Activated CD8-positive, alpha-beta memory T cell treated with anti-CD3 and anti-CD28 coated beads, Interleukin-2, amount 50 U/mL, for 4 hours (primary cell): ENCODE data around the gene EVI5L.
"Not testable (repeated sequence)": the region's sequence is repeated elsewhere in the genome, so short reads cannot be mapped to it uniquely, and the experiment has no call there.

ENCODE experiments used
- DNase-seq: peaks from one replicate; pipeline ENCODE4 v3.0.0-alpha.2; 2020

EVI5L gene

DNA sequence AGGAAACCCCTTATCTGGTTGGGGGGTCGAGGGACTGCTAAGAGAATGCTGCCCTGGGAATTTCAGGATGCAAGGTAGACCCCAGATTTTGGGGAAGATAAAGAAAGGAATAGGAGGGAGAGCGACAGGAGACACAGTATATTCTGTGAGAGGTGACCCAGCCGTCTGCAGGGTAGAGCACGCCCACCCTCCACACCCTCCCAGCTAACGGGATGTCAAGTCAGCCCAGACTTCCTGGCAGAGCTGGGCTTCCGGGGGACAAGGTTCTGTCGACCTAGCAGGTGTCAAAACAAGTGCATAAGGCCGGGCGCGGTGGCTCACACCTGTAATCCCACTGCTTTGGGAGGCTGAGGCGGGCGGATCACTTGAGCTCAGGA lies 44.9 kb downstream of the EVI5L start:
- DNase-seq: no peak

DNA sequence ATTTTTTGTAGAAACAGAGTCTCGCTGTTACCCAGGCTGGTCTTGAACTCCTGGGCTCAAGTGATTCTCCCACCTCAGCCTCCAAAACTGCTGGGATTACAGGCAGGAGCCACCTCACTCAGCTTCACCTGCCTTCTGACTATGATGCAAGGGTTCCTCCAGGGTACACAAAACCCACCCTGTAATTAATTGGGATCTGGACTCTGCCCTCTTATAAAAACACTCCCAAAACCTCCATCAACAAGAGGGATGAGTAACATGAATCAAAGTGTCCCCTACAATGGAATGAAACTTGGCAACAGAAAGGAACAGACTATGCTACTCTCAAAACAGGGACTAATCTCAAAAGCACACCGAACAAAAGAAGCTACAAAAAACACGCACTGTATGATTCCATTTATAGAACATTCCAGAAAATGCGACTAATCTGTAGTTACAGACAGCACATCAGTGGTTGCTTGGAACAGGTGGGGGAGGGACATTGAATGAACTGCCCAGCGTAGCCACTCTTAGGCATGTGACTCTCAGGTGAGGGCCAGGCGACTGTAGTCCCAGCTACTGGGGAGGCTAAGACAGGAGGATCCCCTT lies 47.3 kb downstream of the EVI5L start:
- DNase-seq: no peak

DNA sequence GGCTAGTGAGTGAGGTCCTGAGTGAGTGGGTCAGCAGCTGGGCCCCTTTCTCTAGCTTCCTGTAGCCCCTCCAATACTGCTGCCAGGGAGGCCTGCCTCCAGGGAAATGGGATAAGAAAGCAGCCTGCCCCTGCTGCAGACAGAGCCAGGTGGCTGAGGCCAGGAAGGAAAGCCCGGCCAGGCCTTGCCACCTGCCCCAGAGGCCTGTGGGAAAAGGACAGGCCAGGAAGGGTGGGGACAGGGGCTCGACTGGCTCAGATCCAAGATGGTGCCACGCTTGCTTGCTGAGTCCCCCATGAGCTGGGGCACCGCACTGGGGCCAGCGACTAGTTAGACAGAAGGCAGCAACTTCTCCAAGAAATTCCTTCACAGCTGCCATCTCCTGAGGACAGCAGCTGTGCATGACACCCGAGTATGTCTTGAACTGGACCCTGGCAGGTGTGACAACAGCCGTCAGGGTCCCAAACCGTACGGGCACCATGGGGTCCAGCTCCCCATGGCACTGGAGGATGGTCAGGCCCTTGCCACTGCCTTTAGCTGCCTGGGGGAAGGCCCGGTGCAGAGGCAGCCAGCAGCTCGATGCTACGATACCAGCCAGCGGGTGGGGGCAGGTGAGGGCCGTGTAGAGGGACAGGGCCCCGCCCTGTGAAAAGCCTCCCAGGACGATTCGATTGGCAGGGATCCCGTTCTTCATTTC lies 49.2 kb downstream of the EVI5L start:
- DNase-seq: no peak

DNA sequence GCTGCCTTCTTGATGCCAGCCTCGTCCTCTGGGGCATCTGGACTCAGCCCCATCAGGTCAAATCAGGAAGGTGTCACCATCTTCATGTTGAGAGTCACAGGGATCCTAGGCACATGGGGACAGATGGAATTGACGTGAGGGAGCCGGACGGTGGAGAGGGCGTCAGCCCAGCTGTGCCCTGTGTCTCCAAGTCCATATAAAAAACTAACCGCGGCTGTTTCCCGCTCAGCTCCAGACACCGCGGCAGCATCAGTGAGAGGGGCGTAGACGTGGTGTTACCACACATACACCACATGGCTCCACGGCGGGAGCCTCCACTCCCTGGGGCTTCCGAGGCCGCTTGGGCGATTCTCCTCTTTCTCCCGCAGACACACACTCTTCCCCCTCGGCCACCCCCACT lies 49.8 kb downstream of the EVI5L start:
- DNase-seq: no peak

DNA sequence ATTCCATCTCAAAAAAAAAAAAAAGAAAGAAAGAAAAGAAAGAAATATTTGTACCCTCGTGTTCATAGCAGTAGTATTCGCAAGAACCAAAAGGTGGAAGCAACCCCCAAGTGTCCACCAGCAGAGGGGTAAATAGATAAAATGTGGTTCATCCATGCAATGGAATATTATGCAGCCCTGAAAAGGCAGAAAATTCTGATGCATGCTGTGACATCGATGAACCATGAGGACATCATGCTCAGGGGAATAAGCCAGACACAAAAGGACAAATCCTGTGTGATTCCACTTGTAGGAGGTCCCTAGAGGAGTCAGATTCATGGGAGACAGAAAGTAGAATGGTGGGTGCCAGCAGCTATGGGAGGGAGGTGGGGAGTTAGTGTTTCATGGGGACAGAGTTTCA lies 51.9 kb downstream of the EVI5L start:
- no peak for DNase-seq

DNA sequence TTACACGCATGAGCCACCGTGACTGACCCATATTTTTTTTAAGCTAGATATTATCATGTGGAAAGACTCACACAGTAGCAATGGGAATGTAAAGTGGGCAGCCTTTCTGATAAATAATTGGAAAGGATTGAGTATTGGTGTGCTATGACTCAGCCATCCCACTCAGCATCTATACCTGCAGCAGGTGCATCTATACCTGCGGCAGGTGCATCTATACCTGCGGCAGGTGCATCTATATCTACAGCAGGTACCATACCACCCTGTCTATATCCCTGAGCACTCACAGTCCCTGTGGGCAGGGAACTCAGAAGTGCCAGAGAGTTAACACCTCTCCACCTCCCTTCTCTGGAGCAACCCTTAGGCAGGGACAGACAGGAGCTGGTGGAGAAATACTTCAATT lies 53.1 kb downstream of the EVI5L start:
- DNase-seq: no peak

DNA sequence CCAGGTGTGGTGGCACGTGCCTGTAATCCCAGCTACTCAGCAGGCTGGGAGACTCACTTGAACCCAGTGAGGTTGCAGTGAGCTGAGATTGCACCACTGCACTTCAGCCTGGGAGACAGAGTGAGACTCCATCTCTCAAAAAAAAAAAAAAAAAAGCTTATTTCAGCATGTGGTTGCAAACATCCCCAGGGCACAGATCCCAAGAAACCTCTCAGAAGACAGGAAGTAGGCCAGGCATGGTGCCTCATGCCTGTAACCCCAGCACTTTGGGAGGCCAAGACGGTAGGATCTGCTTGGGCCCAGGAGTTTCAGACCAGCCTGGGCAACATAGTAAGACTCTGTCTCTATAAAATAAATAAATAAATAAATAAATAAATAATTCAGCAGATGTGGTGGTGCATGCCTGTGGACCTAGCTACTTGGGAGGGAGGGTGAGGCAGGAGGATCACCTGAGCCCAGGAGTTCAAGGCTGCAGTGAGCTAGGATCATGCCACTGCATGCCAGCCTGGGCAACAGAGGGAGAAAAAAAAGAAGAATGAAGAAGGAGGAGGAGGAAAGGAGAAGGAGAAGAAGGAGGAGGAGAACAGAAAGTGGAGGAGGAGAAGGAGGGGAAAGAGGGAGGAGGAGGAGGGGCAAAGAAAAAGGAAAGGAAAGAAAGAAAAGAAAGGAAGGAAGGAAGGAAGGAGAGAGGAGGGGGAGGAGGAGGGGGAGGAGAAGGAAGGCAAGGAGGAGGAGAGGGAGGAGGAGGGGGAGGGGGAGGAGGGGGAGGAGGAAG lies 54.0 kb downstream of the EVI5L start:
- no peak for DNase-seq

DNA sequence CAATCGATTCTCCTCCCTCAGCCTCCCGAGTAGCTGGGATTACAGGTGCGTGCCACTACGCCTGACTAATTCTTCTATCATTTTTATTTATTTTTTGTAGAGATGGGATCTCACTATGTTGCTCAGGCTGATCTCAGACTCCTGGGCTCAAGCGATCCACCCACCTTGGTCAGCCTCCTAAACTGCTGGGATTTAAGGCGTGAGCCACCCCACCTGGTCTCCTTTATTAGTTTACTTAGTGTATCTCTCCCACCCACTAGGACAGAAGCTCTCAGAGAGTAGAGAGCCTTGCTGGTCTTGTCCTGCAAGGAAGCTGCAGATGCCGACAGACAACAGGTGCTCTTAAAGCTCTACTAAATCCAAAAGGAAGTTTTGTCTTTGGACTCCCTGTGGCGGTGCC lies 55.8 kb downstream of the EVI5L start:
- no peak for DNase-seq

DNA sequence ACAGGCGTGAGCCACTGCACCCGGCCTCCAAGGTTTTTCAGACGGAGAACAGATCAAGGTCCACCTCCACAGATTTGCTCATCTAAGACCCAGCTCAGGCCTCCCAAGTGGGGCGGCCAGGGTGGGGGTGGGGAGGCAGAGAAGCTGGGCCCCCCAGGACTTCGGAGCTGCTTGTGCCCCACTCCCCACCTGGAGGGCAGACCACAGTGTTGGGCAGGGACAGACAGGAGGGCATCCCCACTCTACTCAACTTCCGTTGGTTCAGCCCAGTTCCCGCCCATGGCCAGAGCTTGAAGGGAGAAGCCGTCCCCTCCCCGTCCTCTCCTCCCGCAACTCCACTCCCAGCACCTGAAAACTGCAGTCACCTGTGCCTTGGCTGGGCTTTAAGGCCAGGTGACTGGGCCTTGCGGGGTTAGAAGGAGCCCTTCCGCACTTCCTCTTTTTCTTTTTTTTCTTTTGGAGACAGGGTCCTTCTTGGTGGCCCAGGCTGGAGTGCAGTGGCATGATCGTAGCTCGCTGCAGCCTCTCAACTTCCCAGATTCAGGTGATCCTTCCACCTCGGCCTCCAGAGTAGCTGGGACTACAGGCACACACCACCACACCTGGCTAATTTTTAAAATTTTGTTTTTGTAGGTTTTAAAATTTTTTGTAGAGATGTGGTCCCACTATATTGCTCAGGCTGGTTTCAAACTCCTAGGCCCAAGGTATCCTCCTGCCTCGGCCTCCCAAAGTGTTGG lies 57.6 kb downstream of the EVI5L start:
- no peak for DNase-seq

DNA sequence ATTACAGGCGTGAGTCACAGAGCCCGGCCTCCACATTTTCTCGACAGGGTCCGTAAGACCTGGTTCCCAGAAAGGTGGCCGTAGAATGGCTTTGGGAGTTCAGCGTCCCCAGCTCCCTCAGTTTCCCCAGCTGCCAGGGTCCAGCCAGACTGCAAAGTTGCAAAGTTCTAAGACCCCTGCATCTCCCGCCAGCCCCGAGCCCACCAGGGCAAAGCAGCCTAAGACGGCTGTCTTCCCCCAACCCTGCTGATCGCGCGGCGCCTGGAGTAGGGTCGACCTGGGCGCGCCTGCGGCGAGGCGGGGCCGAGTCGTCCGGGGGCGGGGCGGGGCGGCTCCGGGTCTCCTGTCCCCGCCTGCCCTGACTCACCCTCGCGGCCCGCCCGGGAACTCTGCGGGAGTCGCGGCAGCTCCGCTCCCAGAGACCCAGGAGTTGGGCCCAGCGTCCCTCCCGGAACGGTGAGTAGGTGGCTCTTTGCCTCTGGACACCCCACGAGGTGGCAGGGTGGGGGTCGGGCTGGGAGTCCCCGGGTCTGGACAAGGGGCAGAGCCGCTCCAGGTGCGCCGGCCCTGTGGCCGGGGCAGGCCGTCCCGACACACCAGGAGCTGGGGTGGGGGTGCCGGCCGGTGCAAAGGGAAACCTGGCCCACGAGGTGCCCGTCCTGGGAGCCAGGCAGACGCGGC lies 58.3 kb downstream of the EVI5L start, which contains the start of gene LRRC8E:
TSS of gene LRRC8E (plus strand) at position 366 of the 681 bp plus-strand sequence. CDS start 7,094 bp downstream, outside the sequence.
- DNase-seq: peak; percentile 48

DNA sequence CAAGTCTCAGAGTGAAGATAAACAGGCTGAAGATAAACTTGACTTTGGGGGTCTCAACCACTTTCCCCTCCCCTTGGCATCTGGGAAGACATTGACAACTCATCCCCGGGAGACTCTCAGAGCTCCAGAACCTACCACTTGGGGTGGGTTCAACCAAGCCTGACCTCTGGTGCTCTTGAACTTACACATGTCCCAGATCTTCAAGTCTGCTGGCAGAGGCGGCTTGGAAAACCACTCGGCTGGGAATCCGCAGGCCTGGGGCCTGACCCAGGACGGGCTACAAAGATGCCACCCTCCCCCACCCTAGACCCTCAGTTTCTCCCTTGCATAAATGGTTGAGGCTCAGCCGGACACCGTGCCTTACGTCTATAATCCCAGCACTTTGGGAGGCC lies 58.8 kb downstream of the EVI5L start:
- DNase-seq: no peak

DNA sequence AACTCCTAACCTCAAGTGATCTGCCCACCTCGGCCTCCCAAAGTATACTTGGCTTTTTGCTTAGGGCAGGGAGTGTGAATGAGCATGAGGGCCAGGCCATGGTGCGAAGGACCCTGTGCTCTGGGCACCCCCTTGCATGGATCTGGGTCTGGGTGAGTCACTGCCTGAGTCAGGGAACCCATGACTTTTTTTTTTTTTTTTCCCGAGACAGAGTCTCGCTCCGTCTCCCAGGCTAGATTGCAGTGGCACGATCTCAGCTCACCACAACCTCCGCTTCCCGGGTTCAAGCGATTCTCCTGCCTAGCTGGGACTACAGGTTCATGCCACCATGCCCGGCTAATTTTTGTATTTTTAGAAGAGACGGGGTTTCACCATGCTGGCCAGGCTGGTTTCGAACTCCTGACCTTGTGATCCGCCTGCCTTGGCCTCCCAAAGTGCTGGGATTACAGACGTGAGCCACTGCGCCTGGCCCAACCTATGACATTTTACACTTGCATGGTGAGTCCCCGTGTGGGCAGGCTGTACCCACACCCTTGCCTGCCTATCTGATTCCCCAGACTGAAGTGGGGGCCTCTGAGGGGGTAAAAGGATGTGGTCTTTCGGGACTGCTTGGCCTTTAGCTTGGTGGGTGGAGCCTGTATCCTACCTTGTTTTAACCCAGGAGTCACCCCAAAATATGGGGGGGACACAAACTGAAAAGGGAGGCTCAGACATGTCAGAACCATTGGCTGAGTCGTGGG lies 63.5 kb downstream of the EVI5L start:
- not testable (repeated sequence) for DNase-seq

DNA sequence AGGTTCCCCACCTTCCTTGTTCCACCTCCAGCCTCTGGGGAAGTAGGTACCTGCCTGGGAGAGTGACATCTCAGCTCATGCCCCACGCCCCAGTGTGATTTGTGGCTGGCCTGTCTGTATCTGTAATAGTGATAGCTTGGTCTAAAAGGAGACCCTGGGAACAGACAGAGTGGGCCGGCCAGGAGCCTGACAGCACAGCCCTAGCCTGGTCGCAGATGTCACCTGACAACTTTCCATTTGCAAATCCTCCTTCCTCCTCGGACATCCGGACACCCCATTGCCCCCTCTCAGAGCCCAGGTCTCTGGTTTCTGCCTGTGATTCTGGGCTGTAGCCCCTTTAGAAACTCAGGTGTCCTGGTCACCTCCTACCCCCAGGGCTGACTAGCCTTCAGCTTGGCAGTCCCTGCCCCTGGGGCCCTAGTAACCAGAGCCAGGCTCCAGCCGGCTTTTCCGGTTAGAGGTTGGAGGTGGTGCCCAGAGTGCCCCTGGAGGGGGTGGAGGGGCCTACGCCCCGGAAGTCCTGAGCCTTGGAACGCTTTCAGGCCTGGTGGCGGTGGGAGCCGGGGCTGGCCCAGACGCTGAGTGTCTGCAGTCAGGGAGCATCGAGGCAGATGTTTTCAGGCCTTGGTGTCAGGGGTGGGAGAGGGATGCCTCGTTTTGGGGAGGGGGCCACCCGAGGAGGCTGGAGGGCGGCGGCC lies 64.7 kb downstream of the EVI5L start:
- no peak for DNase-seq

DNA sequence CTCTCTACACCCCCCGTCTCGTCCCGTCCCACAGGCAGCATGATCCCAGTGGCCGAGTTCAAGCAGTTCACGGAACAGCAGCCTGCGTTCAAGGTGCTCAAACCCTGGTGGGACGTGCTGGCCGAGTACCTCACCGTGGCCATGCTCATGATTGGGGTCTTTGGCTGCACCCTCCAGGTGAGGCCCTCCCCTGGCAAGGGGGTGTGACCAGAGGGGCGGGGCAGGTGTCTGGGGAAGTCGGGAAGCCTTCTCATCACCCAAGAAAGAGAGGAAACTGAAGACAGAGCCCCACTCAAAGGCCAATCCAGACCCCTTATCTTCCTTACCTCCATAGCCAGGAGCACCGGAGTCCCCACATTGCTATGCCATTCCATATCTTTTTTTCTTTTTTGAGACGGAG lies 65.5 kb downstream of the EVI5L start:
- DNase-seq: no peak

DNA sequence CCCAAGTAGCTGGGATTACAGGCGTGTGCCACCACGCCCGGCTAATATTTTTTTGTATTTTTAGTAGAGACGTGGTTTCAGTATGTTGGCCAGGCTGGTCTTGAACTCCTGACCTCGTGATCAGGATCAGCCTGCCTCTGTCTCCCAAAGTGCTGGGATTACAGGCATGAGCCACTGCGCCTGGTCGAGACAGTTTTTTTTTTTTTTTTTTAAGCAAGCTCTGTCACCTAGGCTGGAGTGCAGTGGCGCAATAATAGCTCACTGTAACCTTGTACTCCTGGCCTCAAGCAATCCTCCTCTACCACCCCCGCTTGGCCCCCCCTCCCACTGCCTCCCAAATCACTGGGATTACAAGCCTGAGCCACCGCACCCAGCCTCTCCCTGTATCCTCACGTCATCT lies 67.3 kb downstream of the EVI5L start:
- no peak for DNase-seq

DNA sequence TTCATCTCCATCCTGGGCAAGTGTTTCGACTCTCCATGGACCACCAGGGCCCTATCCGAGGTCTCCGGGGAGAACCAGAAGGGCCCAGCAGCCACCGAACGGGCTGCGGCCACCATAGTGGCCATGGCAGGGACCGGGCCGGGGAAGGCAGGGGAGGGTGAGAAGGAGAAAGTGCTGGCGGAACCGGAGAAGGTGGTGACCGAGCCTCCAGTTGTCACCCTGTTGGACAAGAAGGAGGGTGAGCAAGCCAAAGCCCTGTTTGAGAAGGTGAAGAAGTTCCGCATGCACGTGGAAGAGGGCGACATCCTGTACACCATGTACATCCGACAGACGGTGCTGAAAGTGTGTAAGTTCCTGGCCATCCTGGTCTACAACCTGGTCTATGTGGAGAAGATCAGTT lies 68.9 kb downstream of the EVI5L start:
- no peak for DNase-seq

DNA sequence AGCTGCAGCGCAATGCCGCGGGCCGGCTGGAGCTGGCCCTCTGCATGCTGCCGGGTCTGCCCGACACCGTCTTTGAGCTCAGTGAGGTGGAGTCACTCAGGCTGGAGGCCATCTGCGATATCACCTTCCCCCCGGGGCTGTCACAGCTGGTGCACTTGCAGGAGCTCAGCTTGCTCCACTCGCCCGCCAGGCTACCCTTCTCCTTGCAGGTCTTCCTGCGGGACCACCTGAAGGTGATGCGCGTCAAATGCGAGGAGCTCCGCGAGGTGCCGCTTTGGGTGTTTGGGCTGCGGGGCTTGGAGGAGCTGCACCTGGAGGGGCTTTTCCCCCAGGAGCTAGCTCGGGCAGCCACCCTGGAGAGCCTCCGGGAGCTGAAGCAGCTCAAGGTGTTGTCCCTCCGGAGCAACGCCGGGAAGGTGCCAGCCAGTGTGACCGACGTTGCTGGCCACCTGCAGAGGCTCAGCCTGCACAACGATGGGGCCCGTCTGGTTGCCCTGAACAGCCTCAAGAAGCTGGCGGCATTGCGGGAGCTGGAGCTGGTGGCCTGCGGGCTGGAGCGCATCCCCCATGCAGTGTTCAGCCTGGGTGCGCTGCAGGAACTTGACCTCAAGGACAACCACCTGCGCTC lies 69.8 kb downstream of the EVI5L start:
- no peak for DNase-seq

DNA sequence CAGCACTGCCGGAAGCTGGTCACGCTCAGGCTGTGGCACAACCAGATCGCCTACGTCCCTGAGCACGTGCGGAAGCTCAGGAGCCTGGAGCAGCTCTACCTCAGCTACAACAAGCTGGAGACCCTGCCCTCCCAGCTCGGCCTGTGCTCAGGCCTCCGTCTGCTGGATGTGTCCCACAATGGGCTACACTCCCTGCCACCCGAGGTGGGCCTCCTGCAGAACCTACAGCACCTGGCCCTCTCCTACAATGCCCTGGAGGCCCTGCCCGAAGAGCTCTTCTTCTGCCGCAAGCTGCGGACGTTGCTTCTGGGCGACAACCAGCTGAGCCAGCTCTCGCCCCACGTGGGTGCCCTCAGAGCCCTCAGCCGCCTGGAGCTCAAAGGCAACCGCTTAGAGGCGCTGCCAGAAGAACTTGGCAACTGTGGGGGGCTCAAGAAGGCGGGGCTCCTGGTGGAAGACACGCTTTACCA lies 70.4 kb downstream of the EVI5L start:
- no peak for DNase-seq

DNA sequence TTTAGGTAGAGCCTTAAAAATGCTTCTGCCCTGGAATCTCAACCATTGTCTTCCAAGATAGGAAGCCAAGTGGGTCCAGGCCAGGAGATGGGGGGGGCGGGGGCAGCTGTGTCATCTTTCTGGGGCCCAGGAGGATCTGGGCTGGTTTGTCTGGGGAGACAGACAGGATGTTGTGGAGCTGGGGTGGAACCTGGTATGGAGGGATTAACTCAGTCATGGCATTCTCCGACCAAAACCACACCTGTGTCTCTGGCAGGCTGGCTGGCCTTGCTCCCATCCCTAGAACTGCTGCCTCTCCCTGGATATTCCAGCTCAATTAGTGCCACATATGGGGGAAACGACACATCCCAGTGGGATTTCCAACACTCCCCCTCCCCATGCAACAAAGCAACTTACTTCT lies 70.9 kb downstream of the EVI5L start:
- DNase-seq: no peak

DNA sequence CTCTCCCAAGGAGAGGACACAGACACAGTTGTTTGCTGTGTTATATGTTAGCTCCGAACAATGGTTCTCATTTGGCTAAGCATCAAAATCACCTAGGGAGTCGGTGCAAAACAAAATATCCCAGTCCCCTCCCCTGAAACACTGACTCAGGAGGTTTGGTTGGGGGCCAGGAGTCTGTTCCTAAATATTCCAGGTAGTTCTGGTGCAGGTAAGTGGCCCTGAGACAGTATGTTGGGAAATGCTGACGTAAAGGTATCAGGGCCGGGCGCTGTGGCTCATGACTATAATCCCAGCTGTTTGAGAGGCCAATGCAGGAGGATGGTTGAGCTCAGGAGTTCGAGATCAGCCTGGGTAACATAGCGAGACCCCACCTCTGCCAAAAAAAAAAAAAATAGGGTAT lies 71.3 kb downstream of the EVI5L start:
- DNase-seq: no peak

DNA sequence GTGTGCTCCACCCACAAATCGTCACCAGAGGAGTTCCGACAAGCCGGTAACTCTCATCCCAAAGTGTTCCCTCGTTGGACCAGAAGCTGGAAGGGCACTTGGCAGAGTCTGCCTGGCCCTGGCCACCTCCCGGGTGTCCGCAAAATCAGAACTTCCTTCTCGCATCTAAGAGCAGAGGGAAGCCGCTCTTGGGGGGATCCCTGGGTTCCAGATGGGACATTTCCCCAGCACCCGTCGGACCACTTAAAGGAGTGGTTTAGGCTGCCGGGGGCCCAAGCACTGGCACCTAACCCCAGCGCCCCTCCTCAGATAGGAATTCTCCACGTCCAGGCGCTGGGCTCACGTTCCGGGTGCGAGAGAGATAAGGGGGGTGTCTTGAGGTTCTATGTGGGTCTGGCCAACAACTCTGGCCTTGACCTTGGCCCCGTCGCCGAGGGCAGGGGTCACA lies 72.8 kb downstream of the EVI5L start:
- DNase-seq: no peak
